Measurements from ENCODE around the gene TRIM5.
A peak's percentile ranks its signal among the peaks of the same experiment; 100 is the strongest.
"Not testable (repeated sequence)": the region's sequence is repeated elsewhere in the genome, so short reads cannot be mapped to it uniquely, and the experiment has no call there.

The TRIM5 gene

GRCh38 chr11:5684646-5685362 is at the start of gene TRIM5:
TSS of gene TRIM5 (minus strand) at chr11:5685074. CDS start at chr11:5680177, 4,897 bp downstream.
- in situ Hi-C loops (cut with HindIII; ENCODE audit: low pct_ligation_motif_present, low pct_unique_long_range_greater_than_20kb, low sequenced_read_pairs): no loop called here
- DNase-seq: peak; percentile 97

GRCh38 chr11:5727691-5728090 is 42.8 kb upstream of the TRIM5 start:
- in situ Hi-C loops (cut with HindIII; ENCODE audit: low pct_ligation_motif_present, low pct_unique_long_range_greater_than_20kb, low sequenced_read_pairs): no loop called here
- DNase-seq: no peak

GRCh38 chr11:5726351-5726750 is 41.5 kb upstream of the TRIM5 start:
- DNase-seq: no peak
- in situ Hi-C loops (cut with HindIII; ENCODE audit: low pct_ligation_motif_present, low pct_unique_long_range_greater_than_20kb, low sequenced_read_pairs): no loop called here

GRCh38 chr11:5722622-5723021 is 37.7 kb upstream of the TRIM5 start:
- in situ Hi-C loops (cut with HindIII; ENCODE audit: low pct_ligation_motif_present, low pct_unique_long_range_greater_than_20kb, low sequenced_read_pairs): no loop called here
- DNase-seq: no peak

- no peak for DNase-seq
- in situ Hi-C loops (cut with HindIII; ENCODE audit: low pct_ligation_motif_present, low pct_unique_long_range_greater_than_20kb, low sequenced_read_pairs): no loop called here
These were observed 35.0 kb upstream of the TRIM5 start for GRCh38 chr11:5719703-5720495.

GRCh38 chr11:5716518-5716917 is 31.6 kb upstream of the TRIM5 start:
- DNase-seq; in situ Hi-C loops (cut with HindIII; ENCODE audit: low pct_ligation_motif_present, low pct_unique_long_range_greater_than_20kb, low sequenced_read_pairs): not testable (repeated sequence)

GRCh38 chr11:5713695-5714094 is 28.8 kb upstream of the TRIM5 start:
- no peak for DNase-seq
- in situ Hi-C loops (cut with HindIII; ENCODE audit: low pct_ligation_motif_present, low pct_unique_long_range_greater_than_20kb, low sequenced_read_pairs): no loop called here

GRCh38 chr11:5712507-5712906 is 27.6 kb upstream of the TRIM5 start:
- peak; percentile 28 for DNase-seq
- in situ Hi-C loops (cut with HindIII; ENCODE audit: low pct_ligation_motif_present, low pct_unique_long_range_greater_than_20kb, low sequenced_read_pairs): no loop called here

- in situ Hi-C loops (cut with HindIII; ENCODE audit: low pct_ligation_motif_present, low pct_unique_long_range_greater_than_20kb, low sequenced_read_pairs): no loop called here
These were observed 20.8 kb upstream of the TRIM5 start for GRCh38 chr11:5705688-5706087.

GRCh38 chr11:5703741-5704536 is 19.1 kb upstream of the TRIM5 start:
- in situ Hi-C loops (cut with HindIII; ENCODE audit: low pct_ligation_motif_present, low pct_unique_long_range_greater_than_20kb, low sequenced_read_pairs): no loop called here
- DNase-seq: no peak

More at GRCh38 chr11:5705688-5706087, 20.8 kb upstream of the TRIM5 start:
- DNase-seq: no peak

- no peak for DNase-seq
- in situ Hi-C loops (cut with HindIII; ENCODE audit: low pct_ligation_motif_present, low pct_unique_long_range_greater_than_20kb, low sequenced_read_pairs): no loop called here
These were observed 16.2 kb upstream of the TRIM5 start for GRCh38 chr11:5701055-5701577.

GRCh38 chr11:5700421-5701054 is 15.7 kb upstream of the TRIM5 start:
- in situ Hi-C loops (cut with HindIII; ENCODE audit: low pct_ligation_motif_present, low pct_unique_long_range_greater_than_20kb, low sequenced_read_pairs): no loop called here
- no peak for DNase-seq

- DNase-seq: no peak
- in situ Hi-C loops (cut with HindIII; ENCODE audit: low pct_ligation_motif_present, low pct_unique_long_range_greater_than_20kb, low sequenced_read_pairs): no loop called here
These were observed 13.4 kb upstream of the TRIM5 start for GRCh38 chr11:5698281-5698680.

GRCh38 chr11:5696210-5696609 is 11.3 kb upstream of the TRIM5 start:
- no peak for DNase-seq
- in situ Hi-C loops (cut with HindIII; ENCODE audit: low pct_ligation_motif_present, low pct_unique_long_range_greater_than_20kb, low sequenced_read_pairs): no loop called here

- no peak for DNase-seq
- in situ Hi-C loops (cut with HindIII; ENCODE audit: low pct_ligation_motif_present, low pct_unique_long_range_greater_than_20kb, low sequenced_read_pairs): no loop called here
These were observed 10.7 kb upstream of the TRIM5 start for GRCh38 chr11:5695580-5695979.

GRCh38 chr11:5694642-5695041 is 9.8 kb upstream of the TRIM5 start:
- no peak for DNase-seq
- in situ Hi-C loops (cut with HindIII; ENCODE audit: low pct_ligation_motif_present, low pct_unique_long_range_greater_than_20kb, low sequenced_read_pairs): no loop called here

GRCh38 chr11:5691964-5692361 is 7.1 kb upstream of the TRIM5 start:
- DNase-seq: no peak

GRCh38 chr11:5691238-5691963 is 6.5 kb upstream of the TRIM5 start:
- DNase-seq; in situ Hi-C loops (cut with HindIII; ENCODE audit: low pct_ligation_motif_present, low pct_unique_long_range_greater_than_20kb, low sequenced_read_pairs): not testable (repeated sequence)

More at GRCh38 chr11:5691964-5692361, 7.1 kb upstream of the TRIM5 start:
- in situ Hi-C loops (cut with HindIII; ENCODE audit: low pct_ligation_motif_present, low pct_unique_long_range_greater_than_20kb, low sequenced_read_pairs): no loop called here

Data from ACHN (cell line).